ENCODE data around the gene PRKN.

- no peak for TF ChIP-seq CTCF (IDR thresholded peaks at IDR 0.05; ENCODE audit: low read depth, low read length)
- no peak for TF ChIP-seq POLR2A (IDR thresholded peaks at IDR 0.05; ENCODE audit: extremely low read depth, insufficient read length)
- no peak for TF ChIP-seq MAX (IDR thresholded peaks at IDR 0.05; ENCODE audit: low read depth, low read length)
Observed at GRCh38 chr6:161349886-161350285, 1377.7 kb downstream of the PRKN start.
